ENCODE measurements around the gene TP53BP2. TPM values are rescaled to one million over a fixed set of nuclear protein-coding genes. Genes with fewer than 3 reads are reported as not detected.

TP53BP2 gene
- total and polyA plus RNA-seq, 2 experiments from 2014 or later, result 9.2 to 18.2 TPM

DNA sequence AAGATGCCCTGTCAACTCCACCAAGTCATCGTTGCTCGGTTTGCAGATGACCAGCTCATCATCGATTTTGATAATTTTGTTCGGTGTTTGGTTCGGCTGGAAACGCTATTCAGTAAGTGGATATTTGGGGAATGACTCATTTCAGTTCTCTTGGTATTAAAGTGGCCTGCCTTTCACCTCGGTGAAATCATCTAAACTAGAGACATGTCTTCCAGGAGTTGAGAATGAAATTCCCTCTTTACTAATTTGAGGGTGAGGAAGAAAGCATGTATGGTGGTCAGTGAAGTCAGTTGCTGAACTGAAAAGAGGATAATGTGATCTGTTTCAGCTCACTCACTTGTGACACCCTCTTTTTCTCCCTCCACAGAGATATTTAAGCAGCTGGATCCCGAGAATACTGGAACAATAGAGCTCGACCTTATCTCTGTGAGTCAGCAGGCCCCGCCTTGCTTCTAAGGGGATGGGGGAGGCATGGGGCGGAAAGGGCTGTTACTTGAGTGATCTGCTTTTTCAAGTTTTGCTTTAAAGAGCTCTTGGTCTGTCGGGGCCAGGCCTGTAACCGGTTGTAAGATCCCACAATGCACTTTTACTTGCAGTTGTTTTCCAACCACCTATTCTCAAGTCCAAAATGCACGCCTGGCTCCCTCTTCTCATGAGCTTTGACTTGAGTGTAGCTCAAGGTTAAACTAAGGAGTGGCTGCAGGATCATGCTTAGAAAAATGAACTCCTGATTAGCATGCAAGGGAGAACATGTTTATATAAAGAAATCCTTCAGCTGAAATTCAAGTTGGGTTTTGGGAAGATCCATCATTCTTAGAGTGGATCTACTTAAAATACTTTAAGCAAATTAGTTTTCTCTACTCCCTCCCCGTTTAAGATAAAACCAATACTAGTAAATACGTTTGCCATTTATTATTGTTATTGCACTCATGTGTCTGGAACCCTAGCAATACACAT lies 73.7 kb downstream of the TP53BP2 start:
- Histone ChIP-seq H3K27ac (peak overlapping the region; percentile 89), H3K4me2 (ENCODE audit: unreplicated experiment) (peak overlapping the region; percentile 75), H3K79me2 (ENCODE audit: insufficient read depth) (0 out of 2 replicates have a peak, but pooled peaks cover 5% of the 10 kb centered on the region), H3K36me3 (ENCODE audit: low read depth) (peaks cover 45% of the 10 kb centered on the region), H3K9me2 (ENCODE audit: insufficient read depth) (no peaks in the 10 kb centered on the region), H4K20me1 (ENCODE audit: insufficient read depth) (no peaks in the 10 kb centered on the region), H3K4me1 (ENCODE audit: insufficient read depth) (peaks cover 56% of the 10 kb centered on the region), H3K27me3 (replicated peaks; ENCODE audit: insufficient read depth) (no peaks in the 10 kb centered on the region), H3K9ac (peak overlapping the region; percentile 69), H3K4me3 (peak overlapping the region; percentile 54), H2AFZ (0 out of 2 replicates have a peak overlapping the region, but pooled peaks have one; percentile 12), H3F3A (ENCODE audit: insufficient read depth) (peaks cover 71% of the 10 kb centered on the region), H3K9me3 (ENCODE audit: low read depth) (no peaks in the 10 kb centered on the region)
- in situ Hi-C loops (cut with MboI), result no loop called here
- WGBS, 2 experiments (ENCODE audit: low coverage in 1 of 2, low lambda C conversion rate in 2 of 2, missing lambda C conversion rate in 2 of 2), result 24 to 25% methylated on average over 16 of the region's 16 CpGs
- DNase-seq, result peak; percentile 90
- TF ChIP-seq EZH2phosphoT487 (IDR thresholded peaks at IDR 0.05; ENCODE audit: insufficient read depth, low read depth) (no peak), EZH2 (IDR thresholded peaks at IDR 0.05; ENCODE audit: insufficient read depth, poor library complexity, severe bottlenecking) (no peak)

DNA sequence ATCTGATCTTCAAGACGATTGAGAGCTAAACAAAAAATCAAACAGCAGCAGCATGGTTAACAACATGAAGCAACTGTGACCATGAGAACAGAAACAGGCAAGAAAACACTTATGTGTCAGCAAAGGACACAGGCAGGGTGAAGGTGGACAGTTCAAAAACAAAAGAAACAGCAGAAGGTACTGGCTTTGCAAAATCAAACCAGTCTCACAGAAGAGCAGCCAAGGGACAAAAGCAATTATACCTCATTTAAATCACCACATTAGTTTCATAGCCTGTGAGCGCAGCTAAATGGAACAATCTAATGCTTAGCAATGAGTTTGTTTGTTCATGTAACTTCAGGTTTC lies 74.3 kb downstream of the TP53BP2 start:
- peaks cover 45% of the 10 kb centered on the region for H3K36me3 ChIP-seq (ENCODE audit: low read depth)
- peaks cover 68% of the 10 kb centered on the region for H3F3A ChIP-seq (ENCODE audit: insufficient read depth)
- H3K27ac ChIP-seq, result peak overlapping the region; percentile 89
- in situ Hi-C loops (cut with MboI), result no loop called here
- H3K4me1 ChIP-seq (ENCODE audit: insufficient read depth), result peaks cover 53% of the 10 kb centered on the region
- no peaks in the 10 kb centered on the region for H3K27me3 ChIP-seq (replicated peaks; ENCODE audit: insufficient read depth)
- H2AFZ ChIP-seq, result no peak overlapping the region
- no peaks in the 10 kb centered on the region for H3K9me3 ChIP-seq (ENCODE audit: low read depth)
- no peaks in the 10 kb centered on the region for H3K9me2 ChIP-seq (ENCODE audit: insufficient read depth)
- H3K4me3 ChIP-seq, result peak overlapping the region; percentile 54
- H3K4me2 ChIP-seq (ENCODE audit: unreplicated experiment), result peak overlapping the region; percentile 75
- peak overlapping the region; percentile 69 for H3K9ac ChIP-seq
- 0 out of 2 replicates have a peak, but pooled peaks cover 5% of the 10 kb centered on the region for H3K79me2 ChIP-seq (ENCODE audit: insufficient read depth)
- TF ChIP-seq EZH2phosphoT487 (IDR thresholded peaks at IDR 0.05; ENCODE audit: insufficient read depth, low read depth) (no peak), EZH2 (IDR thresholded peaks at IDR 0.05; ENCODE audit: insufficient read depth, poor library complexity, severe bottlenecking) (no peak)
- no peak for DNase-seq
- no peaks in the 10 kb centered on the region for H4K20me1 ChIP-seq (ENCODE audit: insufficient read depth)
- 74 to 76% methylated on average over 2 of the region's 2 CpGs for WGBS, 2 experiments (ENCODE audit: low coverage in 1 of 2, low lambda C conversion rate in 2 of 2, missing lambda C conversion rate in 2 of 2)

DNA sequence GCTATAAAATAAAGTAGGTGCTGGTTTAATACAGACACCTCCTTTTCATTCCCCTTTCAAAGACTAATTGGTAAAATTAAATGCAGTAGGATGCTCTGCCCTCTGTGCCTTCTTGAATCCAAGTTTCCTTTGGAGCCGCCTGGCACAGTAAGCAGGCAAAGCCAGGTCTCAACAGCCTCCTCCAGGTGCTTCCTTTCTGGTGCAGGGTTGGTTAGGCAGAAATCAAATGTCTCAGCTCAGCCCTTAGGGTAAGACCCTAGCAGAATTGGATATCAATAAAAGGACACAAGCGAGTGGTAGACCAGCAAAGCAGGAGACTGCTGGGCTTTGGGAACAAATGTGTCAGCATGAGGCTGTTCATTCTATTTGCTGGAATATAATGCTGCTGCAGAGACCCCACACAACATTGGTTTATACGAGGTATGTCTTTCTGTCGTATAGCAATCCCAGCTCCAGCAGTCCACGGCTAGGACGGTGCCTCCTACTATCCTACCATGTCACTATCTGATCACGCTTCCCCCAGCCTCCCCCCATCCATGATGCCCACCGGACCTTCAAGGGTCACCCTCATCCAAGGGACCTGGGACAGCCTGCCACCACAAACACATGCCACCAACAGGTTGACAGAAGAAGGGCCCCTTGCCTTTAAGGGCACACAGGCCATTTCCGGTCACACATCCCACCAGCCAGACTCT lies 75.0 kb downstream of the TP53BP2 start:
- peaks cover 51% of the 10 kb centered on the region for H3K36me3 ChIP-seq (ENCODE audit: low read depth)
- peak overlapping the region; percentile 89 for H3K27ac ChIP-seq
- in situ Hi-C loops (cut with MboI), result no loop called here
- H3K4me1 ChIP-seq (ENCODE audit: insufficient read depth), result peaks cover 46% of the 10 kb centered on the region
- H2AFZ ChIP-seq, result no peak overlapping the region
- no peaks in the 10 kb centered on the region for H3K9me2 ChIP-seq (ENCODE audit: insufficient read depth)
- H3K9me3 ChIP-seq (ENCODE audit: low read depth), result no peaks in the 10 kb centered on the region
- H3K4me3 ChIP-seq, result peak overlapping the region; percentile 54; the same call in 1 of the 2 replicates
- peak overlapping the region; percentile 69 for H3K9ac ChIP-seq
- 0 out of 2 replicates have a peak, but pooled peaks cover 5% of the 10 kb centered on the region for H3K79me2 ChIP-seq (ENCODE audit: insufficient read depth)
- H3K27me3 ChIP-seq (replicated peaks; ENCODE audit: insufficient read depth), result no peaks in the 10 kb centered on the region
- no peaks in the 10 kb centered on the region for H4K20me1 ChIP-seq (ENCODE audit: insufficient read depth)
- peak overlapping the region; percentile 75 for H3K4me2 ChIP-seq (ENCODE audit: unreplicated experiment)
- peaks cover 63% of the 10 kb centered on the region for H3F3A ChIP-seq (ENCODE audit: insufficient read depth)
- no peak for DNase-seq
- WGBS, 2 experiments (ENCODE audit: low coverage in 1 of 2, low lambda C conversion rate in 2 of 2, missing lambda C conversion rate in 2 of 2), result 97 to 98% methylated on average over 9 of the region's 9 CpGs
- TF ChIP-seq EZH2phosphoT487 (IDR thresholded peaks at IDR 0.05; ENCODE audit: insufficient read depth, low read depth) (no peak), EZH2 (IDR thresholded peaks at IDR 0.05; ENCODE audit: insufficient read depth, poor library complexity, severe bottlenecking) (no peak)

DNA sequence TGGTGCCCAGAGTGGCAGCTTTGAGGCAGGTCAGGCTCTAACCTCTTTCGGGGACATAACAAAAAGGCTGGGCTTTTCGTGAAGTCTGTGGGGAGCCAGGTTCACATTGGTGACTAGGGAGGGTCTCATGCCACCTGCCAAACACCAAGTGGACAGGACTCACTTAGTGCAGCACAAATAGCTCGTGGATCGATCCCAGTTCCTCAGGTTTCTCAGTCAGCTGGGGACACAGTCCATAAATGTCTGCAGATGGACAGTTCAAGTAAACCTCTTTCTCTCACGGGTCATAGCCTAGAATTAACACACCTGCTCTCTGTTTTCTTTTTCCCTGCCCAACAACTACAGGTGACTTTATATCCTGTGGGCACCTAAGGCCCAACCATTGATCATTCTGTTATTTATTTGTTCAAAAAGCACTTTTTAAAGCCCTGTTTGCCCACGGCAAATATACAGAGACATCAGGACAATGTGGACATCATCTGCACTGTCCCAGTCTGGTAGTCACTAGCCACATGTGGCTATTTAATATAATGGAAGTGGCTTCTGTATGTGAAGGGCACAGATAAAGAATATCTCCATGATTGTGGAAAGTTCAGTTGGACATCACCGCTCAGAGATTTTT lies 79.9 kb downstream of the TP53BP2 start:
- Histone ChIP-seq H3K4me2 (ENCODE audit: unreplicated experiment) (no peak overlapping the region), H2AFZ (no peak overlapping the region), H3K79me2 (ENCODE audit: insufficient read depth) (no peaks in the 10 kb centered on the region), H3K36me3 (ENCODE audit: low read depth) (peaks cover 54% of the 10 kb centered on the region), H3K9me2 (ENCODE audit: insufficient read depth) (no peaks in the 10 kb centered on the region), H3K9me3 (ENCODE audit: low read depth) (no peaks in the 10 kb centered on the region), H3K27ac (no peak overlapping the region), H4K20me1 (ENCODE audit: insufficient read depth) (no peaks in the 10 kb centered on the region), H3K4me1 (ENCODE audit: insufficient read depth) (peaks cover 6% of the 10 kb centered on the region; the same call in 1 of the 2 replicates), H3K27me3 (replicated peaks; ENCODE audit: insufficient read depth) (no peaks in the 10 kb centered on the region), H3F3A (ENCODE audit: insufficient read depth) (peaks cover 33% of the 10 kb centered on the region), H3K4me3 (no peak overlapping the region), H3K9ac (no peak overlapping the region)
- no peak for DNase-seq
- 86 to 90% methylated on average over 7 of the region's 7 CpGs for WGBS, 2 experiments (ENCODE audit: low coverage in 1 of 2, low lambda C conversion rate in 2 of 2, missing lambda C conversion rate in 2 of 2)
- no peak for TF ChIP-seq EZH2 (IDR thresholded peaks at IDR 0.05; ENCODE audit: insufficient read depth, poor library complexity, severe bottlenecking)
- no peak for TF ChIP-seq EZH2phosphoT487 (IDR thresholded peaks at IDR 0.05; ENCODE audit: insufficient read depth, low read depth)
- in situ Hi-C loops (cut with MboI), result no loop called here
